Ectodermal cell (in vitro differentiated cells): ENCODE measurements around the gene INPP4B.

Experiments
- H3K27ac ChIP-seq: 2 replicates; pipeline ENCODE4 v1.7.0; 2013; ENCODE audit warnings: mild to moderate bottlenecking, low read depth, low read length; ENCODE audit not compliant: insufficient read depth, poor library complexity, severe bottlenecking
- H3K27me3 ChIP-seq: 2 replicates; pipeline ENCODE4 v1.7.0; 2013; ENCODE audit warnings: mild to moderate bottlenecking, low read length; ENCODE audit not compliant: insufficient read depth, control insufficient read depth, poor library complexity, severe bottlenecking
- H3K36me3 ChIP-seq: one replicate; pipeline ENCODE4 v1.7.0; 2013; ENCODE audit warnings: low read length; ENCODE audit not compliant: control insufficient read depth, insufficient read depth
- H3K4me1 ChIP-seq: one replicate; pipeline ENCODE4 v1.7.0; 2013; ENCODE audit warnings: low read length; ENCODE audit not compliant: control insufficient read depth, insufficient read depth
- H3K4me3 ChIP-seq: 2 replicates; pipeline ENCODE4 v1.7.0; 2013; ENCODE audit warnings: low read depth, low read length, control low read depth; ENCODE audit not compliant: insufficient read depth
- H3K9me3 ChIP-seq: 2 replicates; pipeline ENCODE4 v1.7.0; 2013; ENCODE audit warnings: mild to moderate bottlenecking, low read length, moderate library complexity; ENCODE audit not compliant: control insufficient read depth
- WGBS, 2 experiments: methylation state at CpG; one replicate each; pipeline ENCODE4 v1.1.7; 2013; ENCODE audit warnings: missing lambda C conversion rate in 2 of 2; 5-methylcytosine and 5-hydroxymethylcytosine counted together

Gene INPP4B

DNA sequence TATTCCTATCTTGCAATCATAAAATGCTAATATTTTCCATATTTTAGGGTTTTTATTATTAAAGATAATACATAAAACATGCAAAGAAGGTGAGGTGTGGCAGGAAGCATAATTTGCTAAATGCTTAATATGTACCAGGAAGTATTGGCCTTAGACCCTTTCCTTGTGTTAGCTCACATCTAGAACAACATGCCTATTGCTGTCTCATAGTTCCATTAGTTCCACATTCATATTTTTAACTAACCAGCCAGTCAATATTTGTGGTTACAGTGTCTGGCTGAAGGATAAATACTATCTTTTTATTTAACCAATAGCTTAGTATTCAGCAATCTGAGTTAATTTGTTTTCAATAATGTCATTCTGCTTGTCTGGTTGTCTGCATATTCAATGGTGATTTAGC lies 432.6 kb downstream of the INPP4B start:
- H3K9me3 ChIP-seq = no peaks in the 10 kb centered on the region
- no peak overlapping the region for H3K27ac ChIP-seq
- H3K27me3 ChIP-seq = no peaks in the 10 kb centered on the region
- peaks cover 12% of the 10 kb centered on the region for H3K4me1 ChIP-seq
- no peaks in the 10 kb centered on the region for H3K36me3 ChIP-seq
- H3K4me3 ChIP-seq = no peak overlapping the region

- no peaks in the 10 kb centered on the region for H3K36me3 ChIP-seq
- no peaks in the 10 kb centered on the region for H3K27me3 ChIP-seq
- H3K27ac ChIP-seq = no peak overlapping the region
- H3K4me3 ChIP-seq = no peak overlapping the region
- no peaks in the 10 kb centered on the region for H3K9me3 ChIP-seq
- H3K4me1 ChIP-seq = peaks cover 12% of the 10 kb centered on the region
These were observed 434.1 kb downstream of the INPP4B start for GRCh38 chr4:142411993-142412392.

DNA sequence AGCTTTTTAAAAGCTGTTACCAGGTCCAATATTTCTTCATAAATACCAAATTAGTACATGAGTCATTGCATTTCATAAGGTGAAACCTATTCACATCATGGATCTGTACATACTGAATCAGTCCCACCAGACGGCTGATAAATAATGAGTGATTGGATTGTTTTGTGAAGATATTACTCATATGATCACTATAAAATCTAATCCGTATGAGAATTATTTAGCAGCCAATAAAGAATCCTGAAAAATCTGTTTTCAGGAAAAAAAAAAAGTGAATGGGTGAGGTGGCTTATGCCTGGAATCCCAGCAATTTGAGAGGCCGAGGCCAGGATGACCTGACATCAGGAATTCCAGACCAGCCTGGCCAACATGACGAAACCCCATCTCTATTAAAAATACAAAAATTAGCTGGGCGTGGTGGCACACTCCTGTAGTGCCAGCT lies 438.1 kb downstream of the INPP4B start:
- Histone ChIP-seq H3K27ac (no peak overlapping the region), H3K36me3 (no peaks in the 10 kb centered on the region), H3K9me3 (no peaks in the 10 kb centered on the region), H3K4me3 (no peak overlapping the region), H3K4me1 (peaks cover 14% of the 10 kb centered on the region), H3K27me3 (no peaks in the 10 kb centered on the region)
- 76 to 90% methylated on average over 4 of the region's 5 CpGs for WGBS, 2 experiments

DNA sequence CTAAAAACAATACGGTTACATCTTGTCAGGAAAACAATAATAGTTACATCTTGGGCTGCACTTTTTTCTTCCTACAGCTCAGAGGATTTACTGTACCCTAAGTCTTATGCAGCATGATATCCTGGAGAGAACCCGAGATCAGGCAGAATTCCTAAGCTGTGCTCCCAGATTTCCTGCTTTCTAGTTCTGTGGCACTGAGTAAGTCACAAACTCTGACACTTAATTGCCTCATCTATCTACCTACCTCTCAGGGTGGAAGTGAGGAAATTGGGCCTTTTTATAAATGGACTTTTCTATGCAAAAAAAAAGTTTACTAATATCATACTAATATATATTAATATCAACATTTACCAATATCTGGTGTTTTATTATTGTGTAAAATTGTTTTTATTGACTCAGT lies 438.5 kb downstream of the INPP4B start:
- no peak overlapping the region for H3K4me3 ChIP-seq
- peaks cover 14% of the 10 kb centered on the region for H3K4me1 ChIP-seq
- H3K27ac ChIP-seq = no peak overlapping the region
- H3K36me3 ChIP-seq = no peaks in the 10 kb centered on the region
- 66 to 89% methylated on average over 2 of the region's 2 CpGs for WGBS, 2 experiments
- H3K9me3 ChIP-seq = no peaks in the 10 kb centered on the region
- no peaks in the 10 kb centered on the region for H3K27me3 ChIP-seq

DNA sequence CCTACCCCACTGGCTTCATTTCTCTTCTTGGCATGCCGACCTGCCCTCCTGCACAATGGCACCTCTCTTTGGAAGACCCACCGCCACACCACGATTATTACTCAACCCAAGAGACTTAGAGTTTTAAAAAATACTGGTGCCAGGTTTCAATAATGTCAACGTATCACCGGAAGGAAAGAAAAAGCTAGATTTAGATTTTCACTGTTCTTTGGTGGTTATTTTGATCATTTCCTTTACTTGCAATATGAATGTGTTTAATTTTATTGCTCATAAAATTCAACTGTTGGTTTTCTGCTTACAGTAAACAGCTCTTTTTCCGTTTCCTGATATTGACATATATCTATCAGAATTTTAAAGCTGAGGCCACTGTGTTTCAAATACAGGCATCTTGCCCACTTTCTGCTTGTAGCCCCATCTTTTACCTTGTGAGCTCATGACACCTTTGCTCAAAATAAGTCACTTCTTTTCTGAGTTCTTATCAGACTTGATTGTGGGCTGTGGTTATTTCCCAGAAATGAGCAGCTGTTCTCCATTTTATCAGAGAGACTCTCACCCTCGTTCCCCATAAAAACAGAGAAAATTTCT lies 439.1 kb downstream of the INPP4B start:
- WGBS, 2 experiments = 93 to 94% methylated on average over 6 to 7 of the region's 7 CpGs
- H3K36me3 ChIP-seq = no peaks in the 10 kb centered on the region
- H3K27me3 ChIP-seq = no peaks in the 10 kb centered on the region
- H3K4me3 ChIP-seq = no peak overlapping the region
- H3K27ac ChIP-seq = no peak overlapping the region
- no peaks in the 10 kb centered on the region for H3K9me3 ChIP-seq
- H3K4me1 ChIP-seq = peaks cover 14% of the 10 kb centered on the region

DNA sequence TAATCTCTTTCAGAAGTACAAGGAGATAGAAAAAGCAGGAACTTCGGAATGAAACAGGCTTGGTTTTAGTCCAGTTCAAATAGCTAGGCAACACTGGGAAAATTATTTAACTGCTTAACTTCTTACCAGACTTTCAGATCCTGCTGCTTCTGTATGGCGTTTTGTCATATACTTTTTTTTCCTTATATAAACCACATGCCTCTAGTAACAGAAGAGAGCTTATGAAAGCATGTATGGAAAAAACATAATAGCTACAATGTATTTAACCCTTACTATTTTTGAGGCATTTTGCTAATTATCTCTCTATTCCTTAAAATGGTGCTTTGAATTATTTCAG lies 439.6 kb downstream of the INPP4B start:
- Histone ChIP-seq H3K27me3 (no peaks in the 10 kb centered on the region), H3K4me3 (no peak overlapping the region), H3K27ac (peak overlapping the region; percentile 77), H3K9me3 (no peaks in the 10 kb centered on the region), H3K4me1 (peaks cover 14% of the 10 kb centered on the region), H3K36me3 (no peaks in the 10 kb centered on the region)
- 75 to 87% methylated on average over 1 to 2 of the region's 2 CpGs for WGBS, 2 experiments

GRCh38 chr4:142405695-142406498 lies 440.2 kb downstream of the INPP4B start:
- Histone ChIP-seq H3K4me1 (peaks cover 14% of the 10 kb centered on the region), H3K9me3 (no peaks in the 10 kb centered on the region), H3K27me3 (no peaks in the 10 kb centered on the region), H3K36me3 (no peaks in the 10 kb centered on the region), H3K4me3 (no peak overlapping the region), H3K27ac (peak overlapping the region; percentile 77)
- WGBS, 2 experiments = 51 to 58% methylated on average over 3 to 5 of the region's 5 CpGs

DNA sequence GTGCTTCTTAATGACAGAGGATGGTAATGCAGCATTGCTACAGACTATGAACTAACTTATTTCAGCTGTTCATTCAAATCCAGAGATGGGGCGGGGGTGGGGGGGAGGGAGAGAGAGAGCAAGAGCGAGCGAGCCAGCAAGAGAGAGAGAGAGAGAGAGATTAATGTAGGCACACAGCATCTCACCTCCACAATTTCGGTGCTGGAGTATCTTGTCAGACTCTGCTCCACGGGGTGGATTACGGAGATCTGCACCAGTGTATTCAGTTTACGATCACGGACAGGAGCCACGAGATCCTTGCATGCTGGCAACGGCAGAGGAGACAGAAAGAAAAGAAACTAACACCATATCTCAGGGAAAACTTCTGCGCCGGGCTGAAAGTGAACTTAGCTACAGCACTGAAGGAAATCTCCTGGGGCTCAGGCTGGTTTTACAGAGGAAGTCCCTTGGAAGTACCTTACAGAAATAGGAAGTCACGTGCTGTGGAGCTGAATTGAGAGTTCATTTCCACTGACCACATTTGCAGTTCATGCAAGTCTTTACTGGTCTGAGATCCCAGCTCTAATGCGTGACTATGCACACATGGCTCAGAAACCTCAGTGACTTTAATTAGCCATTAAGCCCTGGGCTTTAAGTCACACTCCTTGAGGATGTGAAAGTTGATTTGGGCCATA lies 440.9 kb downstream of the INPP4B start:
- Histone ChIP-seq H3K27me3 (no peaks in the 10 kb centered on the region), H3K4me3 (peak overlapping the region; percentile 10), H3K36me3 (no peaks in the 10 kb centered on the region), H3K4me1 (peaks cover 14% of the 10 kb centered on the region), H3K9me3 (no peaks in the 10 kb centered on the region), H3K27ac (peak overlapping the region; percentile 77)
- 46 to 54% methylated on average over 14 of the region's 14 CpGs for WGBS, 2 experiments

DNA sequence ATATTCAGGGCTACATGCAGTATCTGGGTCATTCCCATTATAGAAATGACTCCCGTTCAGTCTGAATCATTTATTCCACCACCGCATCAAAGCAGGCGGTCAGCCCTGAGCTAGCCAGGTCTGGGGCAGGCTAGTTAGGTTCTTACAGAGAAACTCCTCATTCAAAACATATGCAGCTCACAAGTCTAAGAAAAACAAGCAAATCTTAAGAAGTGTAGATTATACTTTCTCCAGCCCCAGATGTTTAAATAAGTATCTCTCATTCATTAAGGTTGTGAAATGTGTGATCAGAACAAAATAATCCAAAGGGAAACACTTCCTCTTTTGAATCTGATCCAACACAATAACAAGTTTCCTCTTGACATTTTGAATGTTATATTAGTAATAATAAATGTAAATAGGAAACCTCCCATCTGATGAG lies 441.9 kb downstream of the INPP4B start:
- WGBS, 2 experiments = 93 to 94% methylated on average over 3 of the region's 3 CpGs
- no peak overlapping the region for H3K27ac ChIP-seq
- H3K4me3 ChIP-seq = no peak overlapping the region
- peaks cover 14% of the 10 kb centered on the region for H3K4me1 ChIP-seq
- no peaks in the 10 kb centered on the region for H3K36me3 ChIP-seq
- H3K27me3 ChIP-seq = no peaks in the 10 kb centered on the region
- no peaks in the 10 kb centered on the region for H3K9me3 ChIP-seq

DNA sequence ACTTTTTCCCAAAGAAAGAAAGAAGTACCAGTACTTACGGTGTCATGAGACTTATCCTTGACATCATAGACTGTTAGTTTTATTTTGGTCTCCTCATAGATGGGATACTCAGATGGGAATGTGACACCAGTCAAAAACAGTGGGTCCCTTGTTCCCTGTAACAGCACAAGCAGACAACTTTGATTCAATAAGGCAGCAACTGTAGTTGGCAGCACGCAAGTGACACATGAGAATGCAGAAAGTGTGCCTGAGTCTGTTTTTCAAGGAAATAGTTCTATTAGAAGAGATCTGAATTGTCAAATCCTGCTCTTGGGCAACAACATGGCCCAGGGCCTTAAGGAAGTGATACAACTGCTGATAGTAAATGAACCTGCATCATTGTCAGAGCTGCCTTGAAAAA lies 443.2 kb downstream of the INPP4B start:
- 84 to 93% methylated on average over 2 of the region's 2 CpGs for WGBS, 2 experiments
- Histone ChIP-seq H3K4me1 (peaks cover 14% of the 10 kb centered on the region), H3K27ac (no peak overlapping the region), H3K4me3 (no peak overlapping the region), H3K27me3 (no peaks in the 10 kb centered on the region), H3K9me3 (no peaks in the 10 kb centered on the region), H3K36me3 (no peaks in the 10 kb centered on the region)
